ENCODE data around the gene SDHAF3.

SDHAF3 gene

GRCh38 chr7:97224316-97224715 is 106.8 kb downstream of the SDHAF3 start:
- DNase-seq, result no peak

DNA sequence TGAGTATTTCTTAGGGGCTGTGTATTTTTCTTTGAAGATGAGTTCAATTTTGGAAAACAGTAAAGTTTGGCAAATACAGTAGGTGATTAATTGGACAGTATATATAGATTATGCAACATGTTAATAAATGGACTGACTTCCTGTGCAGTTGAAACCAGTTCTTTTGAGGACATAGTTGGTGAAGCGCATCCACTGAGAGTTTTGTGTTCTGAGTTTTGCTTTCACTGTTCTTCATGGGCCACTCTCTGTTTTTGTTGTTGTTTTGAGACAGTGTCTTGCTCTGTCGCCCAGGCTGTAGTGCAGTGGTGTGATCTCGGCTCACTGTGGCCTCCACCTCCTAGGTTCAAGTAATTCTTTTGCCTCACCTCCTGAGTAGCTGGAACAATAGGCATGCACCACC is 109.0 kb downstream of the SDHAF3 start:
- DNase-seq, result no peak
